H1 (cell line): Measurements from ENCODE around the gene GRAMD1B. TPM values are rescaled to one million over a fixed set of nuclear protein-coding genes. Genes with fewer than 3 reads are reported as not detected.

Experiments used
- CTCF ChIA-PET: fragments of 300-600 bp; sonication (Branson Sonifier 250); formaldehyde crosslinking; loops from one replicate; lab custom pipeline; 2021; ENCODE audit not compliant: partially characterized antibody; lab: Charles Lee
- POLR2A ChIA-PET: fragments of 300-600 bp; sonication (Branson Sonifier 250); formaldehyde crosslinking; loops from one replicate; lab custom pipeline; 2021; ENCODE audit warnings: inconsistent platforms; ENCODE audit not compliant: partially characterized antibody; lab: Charles Lee
- DNase-seq, 2 experiments: peaks; one replicate each; pipeline versions ENCODE4 v3.0.0 to v3.0.0-alpha.2; 2010 to 2022; ENCODE audit warnings: low spot score in 2 of 2, low read depth in 1 of 2, mixed read lengths in 1 of 2
- FAIRE-seq: peaks from 2 replicates; lab custom pipeline; 2011; peaks lifted over from hg19 to GRCh38; lab: Jason Lieb, UNC
- H2AFZ ChIP-seq: 2 replicates; pipeline ENCODE4 v1.8.1; 2012; ENCODE audit warnings: low read length, inconsistent platforms
- H2AK5ac ChIP-seq: 2 replicates; pipeline ENCODE4 v1.6.1; 2013; ENCODE audit warnings: low read depth, low read length
- H2BK120ac ChIP-seq: replicated peaks from 2 replicates; pipeline ENCODE3; 2013; ENCODE audit warnings: low read depth, low read length, inconsistent platforms
- H2BK12ac ChIP-seq: 2 replicates; pipeline ENCODE4 v1.6.1; 2013; ENCODE audit warnings: low read depth, low read length
- H2BK15ac ChIP-seq: 2 replicates; pipeline ENCODE4 v1.6.1; 2013; ENCODE audit warnings: low read length
- H2BK20ac ChIP-seq: 2 replicates; pipeline ENCODE4 v1.6.1; 2013; ENCODE audit warnings: low read length
- H2BK5ac ChIP-seq: 2 replicates; pipeline ENCODE4 v1.6.1; 2013; ENCODE audit warnings: low read depth, low read length
- H3K14ac ChIP-seq: 2 replicates; pipeline ENCODE4 v1.6.1; 2013; ENCODE audit warnings: inconsistent platforms; ENCODE audit not compliant: insufficient read length
- H3K18ac ChIP-seq: 2 replicates; pipeline ENCODE4 v1.6.1; 2013; ENCODE audit warnings: low read length; ENCODE audit errors: extremely low read depth
- H3K23ac ChIP-seq: 2 replicates; pipeline ENCODE4 v1.6.1; 2013; ENCODE audit warnings: inconsistent platforms; ENCODE audit not compliant: insufficient read length
- H3K23me2 ChIP-seq: 2 replicates; pipeline ENCODE4 v1.6.1; 2013; ENCODE audit warnings: low read depth, low read length
- H3K27ac ChIP-seq: 2 replicates; pipeline ENCODE4 v1.6.1; 2011; ENCODE audit warnings: low read depth, low read length, inconsistent platforms
- H3K27me3 ChIP-seq, 4 experiments: replicated peaks in 1 of 4; 1 replicate in 1 of 4; 2 replicates in 3 of 4; pipeline versions ENCODE4 v1.6.1 to v1.8.1; 2011 to 2013; ENCODE audit warnings: low read length in 3 of 4, mild to moderate bottlenecking in 3 of 4, inconsistent platforms in 2 of 4, mixed read lengths in 2 of 4, moderate library complexity in 1 of 4; ENCODE audit not compliant: control insufficient read depth in 3 of 4, insufficient read depth in 3 of 4; ENCODE audit errors: extremely low read depth in 1 of 4
- H3K36me3 ChIP-seq, 4 experiments: 2 replicates each; pipeline versions ENCODE4 v1.6.1 to v1.8.1; 2011 to 2013; ENCODE audit warnings: mild to moderate bottlenecking in 4 of 4, low read length in 3 of 4, moderate library complexity in 2 of 4, control low read depth in 1 of 4, inconsistent platforms in 1 of 4; ENCODE audit not compliant: insufficient read depth in 4 of 4, control insufficient read depth in 2 of 4
- H3K4ac ChIP-seq: replicated peaks from 2 replicates; pipeline ENCODE3; 2013; ENCODE audit warnings: low read length, low read depth, mixed read lengths, inconsistent platforms; ENCODE audit not compliant: insufficient read length
- H3K4me1 ChIP-seq, 4 experiments: replicated peaks in 1 of 4; 1 replicate in 1 of 4; 2 replicates in 3 of 4; pipeline versions ENCODE4 v1.6.1 to v1.8.1; 2011 to 2013; ENCODE audit warnings: low read length in 3 of 4, inconsistent platforms in 2 of 4, mixed read lengths in 1 of 4; ENCODE audit not compliant: insufficient read depth in 4 of 4, control insufficient read depth in 3 of 4
- H3K4me2 ChIP-seq, 2 experiments: 2 replicates each; pipeline versions ENCODE4 v1.6.1 to v1.8.1; 2011 to 2013; ENCODE audit warnings: low read depth in 2 of 2, low read length in 2 of 2, control low read depth in 1 of 2, inconsistent platforms in 1 of 2, mild to moderate bottlenecking in 1 of 2; ENCODE audit not compliant: insufficient read depth in 1 of 2
- H3K4me3 ChIP-seq, 4 experiments: fragments of 200-600, 300-600 bp in 1 of 4; sonication (generic), shearing (Covaris generic), sonication (Bioruptor Twin) in 1 of 4; 2 replicates each; pipeline versions ENCODE4 v1.5.1 to v1.8.1; 2011 to 2016; ENCODE audit warnings: low read length in 4 of 4, low read depth in 3 of 4, control low read depth in 2 of 4, inconsistent platforms in 2 of 4, mild to moderate bottlenecking in 2 of 4, mixed read lengths in 1 of 4, moderate library complexity in 1 of 4; ENCODE audit not compliant: insufficient read depth in 2 of 4; ENCODE audit errors: extremely low read depth in 1 of 4
- H3K56ac ChIP-seq: replicated peaks from 2 replicates; pipeline ENCODE3; 2013; ENCODE audit warnings: low read depth, mild to moderate bottlenecking, mixed read lengths, low read length, inconsistent platforms; ENCODE audit not compliant: insufficient read length
- H3K79me1 ChIP-seq: 2 replicates; pipeline ENCODE4 v1.6.1; 2013; ENCODE audit warnings: low read depth, low read length, control low read depth
- H3K79me2 ChIP-seq, 2 experiments: 2 replicates each; pipeline versions ENCODE4 v1.6.1 to v1.8.1; 2012 to 2013; ENCODE audit warnings: low read length in 2 of 2, mild to moderate bottlenecking in 2 of 2, inconsistent platforms in 1 of 2; ENCODE audit not compliant: insufficient read depth in 2 of 2, control insufficient read depth in 1 of 2
- H3K9ac ChIP-seq, 4 experiments: replicated peaks in 1 of 4; 1 replicate in 1 of 4; 2 replicates in 3 of 4; pipeline versions ENCODE4 v1.6.1 to v1.8.1; 2011 to 2013; ENCODE audit warnings: low read depth in 3 of 4, low read length in 3 of 4, control low read depth in 2 of 4, mild to moderate bottlenecking in 2 of 4, moderate library complexity in 2 of 4, inconsistent platforms in 1 of 4; ENCODE audit errors: extremely low read depth in 1 of 4
- H3K9me3 ChIP-seq, 2 experiments: 2 replicates each; pipeline versions ENCODE4 v1.6.1 to v1.8.1; 2012 to 2013; ENCODE audit warnings: mild to moderate bottlenecking in 2 of 2, moderate library complexity in 2 of 2, control low read depth in 1 of 2, inconsistent platforms in 1 of 2, low read depth in 1 of 2, low read length in 1 of 2, mixed read lengths in 1 of 2; ENCODE audit not compliant: insufficient read depth in 2 of 2
- H4K20me1 ChIP-seq, 2 experiments: replicated peaks in 1 of 2; 2 replicates each; pipeline versions ENCODE3 to v1.8.1; 2011 to 2013; ENCODE audit warnings: inconsistent platforms in 2 of 2, low read length in 2 of 2, mild to moderate bottlenecking in 1 of 2; ENCODE audit not compliant: insufficient read depth in 2 of 2, control insufficient read depth in 1 of 2
- H4K5ac ChIP-seq: 2 replicates; pipeline ENCODE4 v1.6.1; 2013; ENCODE audit warnings: low read length, low read depth, mixed read lengths, inconsistent platforms; ENCODE audit not compliant: insufficient read length
- H4K8ac ChIP-seq: 2 replicates; pipeline ENCODE4 v1.8.0; 2013; ENCODE audit warnings: mild to moderate bottlenecking, moderate library complexity, low read length, inconsistent platforms; ENCODE audit not compliant: insufficient read depth; ENCODE audit errors: extremely low read depth
- H4K91ac ChIP-seq: replicated peaks from 2 replicates; pipeline ENCODE3; 2013; ENCODE audit warnings: low read length, mixed read lengths, inconsistent platforms; ENCODE audit not compliant: insufficient read length
- CTBP2 ChIP-seq: IDR thresholded peaks from 2 replicates; pipeline ENCODE4 v1.7.0; 2011; ENCODE audit warnings: borderline replicate concordance, mild to moderate bottlenecking, moderate library complexity, mixed read lengths, low read length; ENCODE audit not compliant: insufficient read depth, insufficient read length
- CTCF ChIP-seq, 3 experiments: IDR thresholded peaks; 1 replicate in 2 of 3; 2 replicates in 1 of 3; pipeline versions ENCODE4 v1.5.1 to v1.6.1; 2011; ENCODE audit warnings: low read length in 3 of 3, mild to moderate bottlenecking in 3 of 3, inconsistent platforms in 2 of 3, low read depth in 1 of 3, moderate library complexity in 1 of 3; ENCODE audit not compliant: insufficient read depth in 1 of 3; ENCODE audit errors: control extremely low read depth in 1 of 3
- RAD21 ChIP-seq, 2 experiments: IDR thresholded peaks in 1 of 2; conservative IDR thresholded peaks in 1 of 2; 2 replicates each; pipeline ENCODE4 v1.6.1; 2011; ENCODE audit warnings: low read depth in 2 of 2, low read length in 2 of 2, improper control_type of control experiment in 1 of 2, inconsistent platforms in 1 of 2, mild to moderate bottlenecking in 1 of 2, moderate library complexity in 1 of 2
- YY1 ChIP-seq: IDR thresholded peaks from 2 replicates; pipeline ENCODE4 v1.6.1; 2011; ENCODE audit warnings: low read depth, mild to moderate bottlenecking, low read length
- WGBS, 2 experiments: shearing (Covaris generic) in 1 of 2; methylation state at CpG; one replicate each; pipeline versions ENCODE4 v1.1.6 to v1.1.7; 2013 to 2015; ENCODE audit warnings: low lambda C conversion rate in 2 of 2, mixed read lengths in 2 of 2, inconsistent platforms in 1 of 2, low coverage in 1 of 2, missing lambda C conversion rate in 1 of 2; ENCODE audit not compliant: insufficient replicate concordance in 2 of 2, insufficient coverage in 1 of 2, insufficient read length in 1 of 2; ENCODE audit errors: extremely low coverage in 1 of 2, missing lambda C conversion rate in 1 of 2; 5-methylcytosine and 5-hydroxymethylcytosine counted together
- polyA plus RNA-seq, 7 experiments: library from polyadenylated mRNA; depleted of rRNA in 3 of 7; stranded (reverse) in 5 of 7; unstranded in 2 of 7; fragments of >200 nt in 5 of 7; fragments of 200-250 nt in 2 of 7; gene quantifications; 1 replicate in 5 of 7; 2 replicates in 1 of 7; 4 replicates in 1 of 7; pipeline versions ENCODE4 v1.2.1 to v1.2.3, GENCODE V29; 2011 to 2013; ENCODE audit warnings: missing spikeins in 2 of 7, mixed read lengths in 2 of 7
- total RNA-seq: library from RNA; stranded (reverse); fragmentation: NEBNext Ultra II Directional; extraction: Animal tissue kit (Norgen Biotek cat#: 25700); gene quantifications from 2 replicates; pipeline ENCODE4 v1.2.1, GENCODE V29; 2021

The GRAMD1B gene
- total and polyA plus RNA-seq, 2 of the 8 experiments (the other 6 are each of a cell fraction or from before 2014, with no cell fraction given) = 10.1 to 21.2 TPM

DNA sequence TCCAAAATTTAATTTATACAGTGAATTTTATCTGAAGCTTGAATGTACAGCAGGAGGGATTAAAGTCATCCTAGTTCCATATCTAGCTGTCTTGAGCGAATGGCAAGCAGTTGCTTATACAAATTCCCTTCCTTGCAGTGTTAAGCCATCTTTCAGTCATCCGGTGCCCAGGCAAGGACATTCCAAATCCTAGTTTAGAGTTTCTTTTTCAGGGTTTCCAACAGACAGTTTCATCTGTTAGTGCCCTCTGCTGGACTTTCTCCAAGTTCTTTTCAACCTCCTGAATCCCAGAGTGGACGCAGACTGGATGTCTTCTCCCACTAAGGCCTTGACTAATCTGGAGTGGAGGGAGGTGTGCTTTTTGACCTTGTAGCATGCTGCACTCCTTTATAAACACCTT, 45.4 kb downstream of the GRAMD1B start:
- no peak overlapping the region for H4K91ac ChIP-seq
- TF ChIP-seq YY1 (no peak), CTBP2 (no peak), CTCF (IDR thresholded peaks at IDR 0.05; ENCODE audit: control extremely low read depth in 1 of 3, insufficient read depth in 1 of 3, low read depth in 1 of 3, low read length in 3 of 3) (peak in 2 of 3 experiments; percentile 43 to 63; a peak in 3 of 4 replicates), RAD21 (IDR thresholded peaks at IDR 0.05 in 1 of 2, conservative IDR thresholded peaks at IDR 0.05 in 1 of 2; ENCODE audit: low read depth in 2 of 2, low read length in 2 of 2) (peak; percentile 50 to 67)
- no peak overlapping the region for H3K9ac ChIP-seq
- H3K79me1 ChIP-seq = no peaks in the 10 kb centered on the region; the same call in 1 of the 2 replicates
- H3K4me3 ChIP-seq = no peak overlapping the region
- no peak overlapping the region for H3K23ac ChIP-seq
- no peak overlapping the region for H2AFZ ChIP-seq
- 81% methylated on average over 3 of the region's 3 CpGs; no CpG with 5 or more reads in 1 of the 2 experiments for WGBS, 2 experiments
- no peak overlapping the region for H2BK12ac ChIP-seq
- CTCF ChIA-PET = interaction anchor here (0.7 to 2.9 kb wide), 45 partner anchors 9 to 369 kb away, joined by 3 to 69 read pairs (median 4); partner anchors contain the start of gene GRAMD1B
- no peak overlapping the region for H3K4ac ChIP-seq
- H2AK5ac ChIP-seq = no peak overlapping the region
- H4K20me1 ChIP-seq = peaks cover 0 to 2% of the 10 kb centered on the region in 2 experiments
- H3K27me3 ChIP-seq = no peaks in the 10 kb centered on the region; a peak in 1 of 7 replicates
- no peak overlapping the region for H2BK15ac ChIP-seq
- no peak overlapping the region for H4K8ac ChIP-seq
- H3K79me2 ChIP-seq = peaks cover 0 to 3% of the 10 kb centered on the region in 2 experiments; a peak in 1 of 4 replicates
- peak; percentile 45 for FAIRE-seq
- no peak overlapping the region for H3K14ac ChIP-seq
- no peak overlapping the region for H3K18ac ChIP-seq
- no peak overlapping the region for H3K4me2 ChIP-seq
- no peak overlapping the region for H3K56ac ChIP-seq
- no peak overlapping the region for H2BK120ac ChIP-seq
- H2BK20ac ChIP-seq = no peak overlapping the region
- POLR2A ChIA-PET = interaction anchor here (0.7 kb wide), 1 partner anchor 67 kb away, joined by 3 read pairs; no protein-coding TSS in a partner anchor
- no peak overlapping the region for H4K5ac ChIP-seq
- H3K4me1 ChIP-seq = peaks cover 0 to 9% (median 5%) of the 10 kb centered on the region in 4 experiments; a peak in 5 of 7 replicates
- no peak overlapping the region for H3K27ac ChIP-seq
- no peaks in the 10 kb centered on the region for H3K23me2 ChIP-seq
- no peaks in the 10 kb centered on the region for H3K36me3 ChIP-seq
- no peak overlapping the region for H2BK5ac ChIP-seq
- no peak for DNase-seq
- no peaks in the 10 kb centered on the region for H3K9me3 ChIP-seq
